IMR-90 (cell line): ENCODE measurements around the gene STIM1. TPM values are rescaled to one million over a fixed set of nuclear protein-coding genes. Genes with fewer than 3 reads are reported as not detected.

Source experiments
- ATAC-seq: fragments of 200-7000 bp; cut with Tn5 transposase; 2 replicates; pipeline ENCODE4 v1.9.1; 2020; ENCODE audit warnings: low read depth, mild to moderate bottlenecking, moderate library complexity
- BruUV-seq: library from RNA; stranded (reverse); fragments of 400-500 nt; replicated peaks from 2 replicates; lab custom pipeline; 2021; lab: Mats Ljungman, UMichigan
- CTCF ChIA-PET: fragments of 300-600 bp; formaldehyde crosslinking; extraction: SDS; loops from one replicate; lab custom pipeline; 2021; ENCODE audit warnings: antibody characterized with exemption; lab: Yijun Ruan, JAX
- POLR2A ChIA-PET: fragments of 300-600 bp; sonication (Branson Sonifier 250); formaldehyde crosslinking; loops from one replicate; lab custom pipeline; 2022; ENCODE audit warnings: antibody characterized with exemption; ENCODE audit not compliant: unreplicated experiment; lab: Charles Lee
- DNase-seq: peaks from one replicate; pipeline ENCODE4 v3.0.0; 2013
- H2AFZ ChIP-seq: replicated peaks from 2 replicates; pipeline ENCODE3; 2013; ENCODE audit warnings: low read length, mild to moderate bottlenecking; ENCODE audit not compliant: poor library complexity
- H2AK5ac ChIP-seq: 2 replicates; pipeline ENCODE4 v1.6.1; 2013; ENCODE audit warnings: low read depth, low read length, inconsistent platforms
- H2AK9ac ChIP-seq: replicated peaks from 2 replicates; pipeline ENCODE3; 2013; ENCODE audit warnings: mild to moderate bottlenecking, low read depth, low read length, moderate library complexity; ENCODE audit not compliant: poor library complexity
- H2BK120ac ChIP-seq: 2 replicates; pipeline ENCODE4 v1.6.1; 2013; ENCODE audit warnings: low read depth, low read length, inconsistent platforms
- H2BK15ac ChIP-seq: 3 replicates; pipeline ENCODE4 v1.6.1; 2013; ENCODE audit warnings: low read depth, low read length, inconsistent platforms
- H2BK20ac ChIP-seq: 2 replicates; pipeline ENCODE4 v1.6.1; 2013; ENCODE audit warnings: low read depth, mild to moderate bottlenecking, inconsistent platforms, low read length, moderate library complexity
- H2BK5ac ChIP-seq: 2 replicates; pipeline ENCODE4 v1.6.1; 2013; ENCODE audit warnings: mild to moderate bottlenecking, low read depth, low read length, inconsistent platforms; ENCODE audit not compliant: poor library complexity, severe bottlenecking
- H3K14ac ChIP-seq: replicated peaks from 2 replicates; pipeline ENCODE4 v1.6.1; 2013; ENCODE audit warnings: low read depth, low read length, inconsistent platforms
- H3K18ac ChIP-seq: 2 replicates; pipeline ENCODE4 v1.6.1; 2013; ENCODE audit warnings: low read depth, low read length, control low read depth
- H3K23ac ChIP-seq: 2 replicates; pipeline ENCODE4 v1.6.1; 2013; ENCODE audit warnings: low read depth, low read length, inconsistent platforms
- H3K27ac ChIP-seq: 2 replicates; pipeline ENCODE4 v1.5.1; 2013; ENCODE audit warnings: mild to moderate bottlenecking, control low read depth, low read length; ENCODE audit not compliant: insufficient read depth
- H3K27me3 ChIP-seq: 2 replicates; pipeline ENCODE4 v1.6.1; 2013; ENCODE audit warnings: low read length; ENCODE audit not compliant: control insufficient read depth, insufficient read depth
- H3K36me3 ChIP-seq: 2 replicates; pipeline ENCODE4 v1.6.1; 2013; ENCODE audit warnings: low read length, mixed read lengths; ENCODE audit not compliant: control insufficient read depth, insufficient read depth
- H3K4ac ChIP-seq: 2 replicates; pipeline ENCODE4 v1.6.1; 2013; ENCODE audit warnings: low read depth, low read length, inconsistent platforms
- H3K4me1 ChIP-seq: 2 replicates; pipeline ENCODE4 v1.6.1; 2013; ENCODE audit warnings: low read length, mixed read lengths; ENCODE audit not compliant: control insufficient read depth, insufficient read depth
- H3K4me2 ChIP-seq: 2 replicates; pipeline ENCODE4 v1.6.1; 2013; ENCODE audit warnings: low read depth, mild to moderate bottlenecking, control low read depth, low read length, moderate library complexity
- H3K4me3 ChIP-seq: 2 replicates; pipeline ENCODE4 v1.5.1; 2013; ENCODE audit warnings: low read depth, mild to moderate bottlenecking, control low read depth, low read length, moderate library complexity; ENCODE audit not compliant: insufficient read depth
- H3K56ac ChIP-seq: 2 replicates; pipeline ENCODE4 v1.6.1; 2013; ENCODE audit warnings: low read length, inconsistent platforms; ENCODE audit not compliant: insufficient read depth; ENCODE audit errors: extremely low read depth
- H3K79me1 ChIP-seq, 2 experiments: 2 replicates each; pipeline ENCODE4 v1.6.1; 2013; ENCODE audit warnings: low read length in 2 of 2, inconsistent platforms in 1 of 2, low read depth in 1 of 2
- H3K9ac ChIP-seq: 2 replicates; pipeline ENCODE4 v1.6.1; 2013; ENCODE audit warnings: low read depth, low read length, control low read depth
- H3K9me1 ChIP-seq: 2 replicates; pipeline ENCODE4 v1.6.1; 2013; ENCODE audit warnings: low read length, inconsistent platforms; ENCODE audit not compliant: insufficient read depth
- H3K9me3 ChIP-seq: 2 replicates; pipeline ENCODE4 v1.6.1; 2013; ENCODE audit warnings: low read length; ENCODE audit not compliant: control insufficient read depth, insufficient read depth
- H4K20me1 ChIP-seq: 2 replicates; pipeline ENCODE4 v1.6.1; 2013; ENCODE audit warnings: low read length, inconsistent platforms; ENCODE audit not compliant: insufficient read depth
- H4K5ac ChIP-seq: 2 replicates; pipeline ENCODE4 v1.6.1; 2013; ENCODE audit warnings: mild to moderate bottlenecking, low read depth, low read length, control low read depth
- H4K8ac ChIP-seq, 2 experiments: 2 replicates each; pipeline ENCODE4 v1.6.1; 2013; ENCODE audit warnings: low read depth in 2 of 2, low read length in 2 of 2, control low read depth in 1 of 2, inconsistent platforms in 1 of 2
- H4K91ac ChIP-seq: 2 replicates; pipeline ENCODE4 v1.6.1; 2013; ENCODE audit warnings: low read depth, low read length, inconsistent platforms; ENCODE audit not compliant: insufficient read depth
- CHD1 ChIP-seq: IDR thresholded peaks from 2 replicates; pipeline ENCODE4 v1.6.1; 2012; ENCODE audit warnings: low read depth, low read length, improper control_type of control experiment
- FOS ChIP-seq: fragments of 150-350 bp; IDR thresholded peaks from 2 replicates; pipeline ENCODE4 v1.6.1; 2016; ENCODE audit warnings: low read depth, low read length
- MAZ ChIP-seq: IDR thresholded peaks from 2 replicates; pipeline ENCODE4 v1.6.1; 2012; ENCODE audit warnings: low read depth, mild to moderate bottlenecking, low read length, improper control_type of control experiment, moderate library complexity, borderline replicate concordance
- MXI1 ChIP-seq: IDR thresholded peaks from 2 replicates; pipeline ENCODE4 v1.6.1; 2012; ENCODE audit warnings: low read depth, mild to moderate bottlenecking, low read length, moderate library complexity, borderline replicate concordance
- POLR2A ChIP-seq: IDR thresholded peaks from 2 replicates; pipeline ENCODE4 v1.6.1; 2012; ENCODE audit warnings: mild to moderate bottlenecking, low read depth, low read length
- whole genome bisulfite sequencing, 2 experiments: methylation state at CpG; one replicate each; pipeline versions ENCODE4 v1.1.5 to v1.1.7; 2013; ENCODE audit warnings: missing lambda C conversion rate in 2 of 2; ENCODE audit not compliant: insufficient read length in 1 of 2; ENCODE audit errors: extremely low coverage in 2 of 2; 5-methylcytosine and 5-hydroxymethylcytosine counted together
- dilution Hi-C: fragments of 300-500 bp; cut with HindIII; formaldehyde crosslinking; loops from one replicate; pipeline ENCODE4 v1.14.3; 2018; ENCODE audit warnings: low sequenced_read_pairs; ENCODE audit not compliant: unreplicated experiment
- in situ Hi-C: fragments of 300-500 bp; cut with MboI; formaldehyde crosslinking; loops from 3 replicates; pipeline ENCODE4 v1.14.3; 2019; ENCODE audit warnings: low sequenced_read_pairs, inconsistent platforms, mixed read lengths
- intact Hi-C: fragments of 100-400 bp; cut with micrococcal nuclease; formaldehyde crosslinking; loops from 2 replicates; pipeline ENCODE4 v1.10.0; 2022
- polyA plus RNA-seq, 3 experiments: library from polyadenylated mRNA; depleted of rRNA; stranded (reverse); fragments of >200 nt; gene quantifications; 2 replicates each; pipeline ENCODE4 v1.2.3, GENCODE V29; 2012; ENCODE audit warnings: low replicate concordance in 1 of 3
- total RNA-seq: library from RNA; depleted of rRNA; stranded (reverse); fragments of >200 nt; gene quantifications from 2 replicates; pipeline ENCODE4 v1.2.3, GENCODE V29; 2012
- TF ChIP-seq, protein P1 (sequence below): fragments of 150-350 bp; IDR thresholded peaks from 2 replicates; pipeline ENCODE4 v1.6.1; 2016; ENCODE audit warnings: low read depth, mild to moderate bottlenecking, low read length, moderate library complexity, borderline replicate concordance

Gene STIM1
- total and polyA plus RNA-seq, 2 of the 4 experiments (the other 2 are of a cell fraction), result 17.9 to 23.0 TPM

DNA sequence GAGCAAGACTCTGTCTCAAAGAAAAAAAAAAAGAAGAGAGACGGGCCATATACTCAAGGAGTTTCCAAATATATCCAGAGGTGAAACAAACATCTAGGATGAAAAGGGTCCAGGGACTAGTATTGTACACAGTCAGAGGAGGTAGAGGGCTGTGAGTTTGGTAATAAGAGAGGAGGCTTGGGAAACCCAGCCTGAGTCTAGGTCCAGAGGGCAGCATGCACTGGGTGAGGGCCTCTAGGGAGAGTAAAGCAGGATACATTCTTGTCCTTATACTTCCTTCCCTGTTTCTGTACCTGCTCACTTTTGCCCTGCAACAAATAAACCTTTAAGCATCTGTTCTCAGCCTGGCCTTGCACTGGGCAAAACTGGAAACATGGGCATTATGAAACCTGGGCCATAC lies 31.5 kb downstream of the STIM1 start:
- DNase-seq, result no peak
- no peaks in the 10 kb centered on the region; the same call in 1 of the 2 replicates for H3K9me1 ChIP-seq
- no CpG with 5 or more reads among the region's 1 CpG for whole genome bisulfite sequencing, 2 experiments

More for the DNA sequence above, 31.5 kb downstream of the STIM1 start:
- H3K4me3 ChIP-seq, result no peak overlapping the region
- H3K9ac ChIP-seq, result no peak overlapping the region
- H4K91ac ChIP-seq, result no peak overlapping the region
- H3K56ac ChIP-seq, result no peak overlapping the region
- TF ChIP-seq MAZ (no peak), MXI1 (no peak), POLR2A (no peak), CHD1 (no peak), FOS (no peak)
- TF ChIP-seq, protein P1, sequence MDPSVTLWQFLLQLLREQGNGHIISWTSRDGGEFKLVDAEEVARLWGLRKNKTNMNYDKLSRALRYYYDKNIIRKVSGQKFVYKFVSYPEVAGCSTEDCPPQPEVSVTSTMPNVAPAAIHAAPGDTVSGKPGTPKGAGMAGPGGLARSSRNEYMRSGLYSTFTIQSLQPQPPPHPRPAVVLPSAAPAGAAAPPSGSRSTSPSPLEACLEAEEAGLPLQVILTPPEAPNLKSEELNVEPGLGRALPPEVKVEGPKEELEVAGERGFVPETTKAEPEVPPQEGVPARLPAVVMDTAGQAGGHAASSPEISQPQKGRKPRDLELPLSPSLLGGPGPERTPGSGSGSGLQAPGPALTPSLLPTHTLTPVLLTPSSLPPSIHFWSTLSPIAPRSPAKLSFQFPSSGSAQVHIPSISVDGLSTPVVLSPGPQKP, result no peak
- ChIA-PET POLR2A (no interaction called here), CTCF (no interaction called here)
- H4K5ac ChIP-seq, result no peak overlapping the region
- no peak overlapping the region for H2AK9ac ChIP-seq
- in situ Hi-C loops (no loop called here), dilution Hi-C loops (no loop called here), intact Hi-C loops (loop anchor here (2.0 kb wide), 1 partner anchor 18 kb away; no protein-coding TSS in a partner anchor)
- H2BK15ac ChIP-seq, result no peak overlapping the region
- H3K36me3 ChIP-seq, result no peaks in the 10 kb centered on the region
- H3K27ac ChIP-seq, result no peak overlapping the region
- no peak overlapping the region for H2BK5ac ChIP-seq
- no peak overlapping the region for H3K14ac ChIP-seq
- H2AK5ac ChIP-seq, result no peak overlapping the region
- H3K4me1 ChIP-seq, result no peaks in the 10 kb centered on the region
- H3K79me1 ChIP-seq, result peaks cover 14 to 31% of the 10 kb centered on the region in 2 experiments
- H2AFZ ChIP-seq, result no peak overlapping the region
- no peak for ATAC-seq
- H3K4ac ChIP-seq, result no peak overlapping the region
- H4K8ac ChIP-seq, result no peak overlapping the region
- H3K18ac ChIP-seq, result no peak overlapping the region
- H3K23ac ChIP-seq, result no peak overlapping the region
- no peaks in the 10 kb centered on the region for H3K27me3 ChIP-seq
- H4K20me1 ChIP-seq, result no peaks in the 10 kb centered on the region
- H2BK120ac ChIP-seq, result no peak overlapping the region
- no peak overlapping the region for H2BK20ac ChIP-seq
- no peak overlapping the region for H3K4me2 ChIP-seq
- BruUV-seq, result no TSS peak
- no peaks in the 10 kb centered on the region for H3K9me3 ChIP-seq
